Activated B cell treated with CpG ODN at 0.5 μM for 24 hours (primary cell): ENCODE results near the gene PRKAG2. TPM values are rescaled to one million over a fixed set of nuclear protein-coding genes. Genes with fewer than 3 reads are reported as not detected.

Experiments used
- ATAC-seq: fragments of 200-7000 bp; cut with Tn5 transposase; one replicate; pipeline ENCODE4 v1.10.0; 2021; ENCODE audit warnings: low read depth, mild to moderate bottlenecking, moderate library complexity
- CTCF ChIA-PET: fragments of 350-600 bp; sonication (Branson Sonifier 250); formaldehyde crosslinking; loops from one replicate; lab custom pipeline; 2021; ENCODE audit warnings: antibody characterized with exemption; lab: Charles Lee
- POLR2A ChIA-PET: fragments of 350-600 bp; sonication (Branson Sonifier 250); formaldehyde crosslinking; loops from one replicate; lab custom pipeline; 2021; ENCODE audit warnings: antibody characterized with exemption; lab: Charles Lee
- DNase-seq: peaks from one replicate; pipeline ENCODE4 v3.0.0; 2022
- H3K27ac Mint-ChIP-seq: one replicate; pipeline ENCODE4 v1.8.0; 2020; ENCODE audit warnings: mixed read lengths
- H3K27me3 Mint-ChIP-seq: one replicate; pipeline ENCODE4 v1.8.0; 2021; ENCODE audit warnings: mixed read lengths
- H3K36me3 Mint-ChIP-seq: one replicate; pipeline ENCODE4 v1.8.0; 2021; ENCODE audit warnings: low read depth, mixed read lengths
- H3K4me1 Mint-ChIP-seq: one replicate; pipeline ENCODE4 v1.8.0; 2021; ENCODE audit warnings: mixed read lengths
- H3K4me3 Mint-ChIP-seq: one replicate; pipeline ENCODE4 v1.8.0; 2020; ENCODE audit warnings: mild to moderate bottlenecking, mixed read lengths
- H3K9me3 Mint-ChIP-seq: one replicate; pipeline ENCODE4 v1.8.0; 2020; ENCODE audit warnings: mixed read lengths
- CTCF ChIP-seq: fragments of 200-600 bp; IDR thresholded peaks from one replicate; pipeline ENCODE4 v1.8.0; 2022; ENCODE audit warnings: antibody characterized with exemption, mild to moderate bottlenecking
- intact Hi-C: fragments of 100-400 bp; cut with micrococcal nuclease; formaldehyde crosslinking; loops from one replicate; pipeline ENCODE4 v1.15.1; 2024
- total RNA-seq: library from RNA; stranded (reverse); gene quantifications from 2 replicates; pipeline ENCODE4 v1.2.3, GENCODE V29; 2022

Gene PRKAG2
- total RNA-seq, 1 donor from 2014 or later: 19.7 TPM

- ATAC-seq: no peak
- H3K9me3 Mint-ChIP-seq: no peaks in the 10 kb centered on the region
- H3K36me3 Mint-ChIP-seq: peaks cover 20% of the 10 kb centered on the region
- no peaks in the 10 kb centered on the region for H3K27me3 Mint-ChIP-seq
- no peak for DNase-seq
- ChIA-PET POLR2A (no interaction called here), CTCF (no interaction called here)
- TF ChIP-seq CTCF: no peak
- no peak overlapping the region for H3K27ac Mint-ChIP-seq
- H3K4me3 Mint-ChIP-seq: no peak overlapping the region
- intact Hi-C loops: no loop called here
- peaks cover 2% of the 10 kb centered on the region for H3K4me1 Mint-ChIP-seq
Observed at GRCh38 chr7:151611041-151611440, 265.9 kb downstream of the PRKAG2 start.

- no peak for TF ChIP-seq CTCF
- Mint-ChIP-seq H3K27me3 (no peaks in the 10 kb centered on the region), H3K27ac (no peak overlapping the region), H3K4me3 (no peak overlapping the region), H3K9me3 (no peaks in the 10 kb centered on the region), H3K36me3 (peaks cover 27% of the 10 kb centered on the region), H3K4me1 (no peaks in the 10 kb centered on the region)
- DNase-seq (no peak), ATAC-seq (no peak)
- intact Hi-C loops: no loop called here
- CTCF ChIA-PET: no interaction called here
- POLR2A ChIA-PET: no interaction called here
Observed at GRCh38 chr7:151608031-151608551, 268.8 kb downstream of the PRKAG2 start.

GRCh38 chr7:151607464-151607867 is 269.4 kb downstream of the PRKAG2 start:
- DNase-seq (no peak), ATAC-seq (no peak)
- Mint-ChIP-seq H3K9me3 (no peaks in the 10 kb centered on the region), H3K4me3 (no peak overlapping the region), H3K36me3 (peaks cover 31% of the 10 kb centered on the region), H3K4me1 (no peaks in the 10 kb centered on the region), H3K27me3 (no peaks in the 10 kb centered on the region), H3K27ac (no peak overlapping the region)
- POLR2A ChIA-PET: no interaction called here
- intact Hi-C loops: no loop called here
- no peak for TF ChIP-seq CTCF
- CTCF ChIA-PET: no interaction called here

- ChIA-PET POLR2A (no interaction called here), CTCF (no interaction called here)
- ATAC-seq (no peak), DNase-seq (no peak)
- TF ChIP-seq CTCF: no peak
- intact Hi-C loops: no loop called here
- Mint-ChIP-seq H3K4me1 (no peaks in the 10 kb centered on the region), H3K36me3 (peaks cover 18% of the 10 kb centered on the region), H3K27me3 (no peaks in the 10 kb centered on the region), H3K27ac (no peak overlapping the region), H3K4me3 (no peak overlapping the region), H3K9me3 (no peaks in the 10 kb centered on the region)
Observed at GRCh38 chr7:151603951-151604350, 273.0 kb downstream of the PRKAG2 start.

GRCh38 chr7:151601521-151602305 is 275.2 kb downstream of the PRKAG2 start:
- CTCF ChIA-PET: no interaction called here
- Mint-ChIP-seq H3K9me3 (no peaks in the 10 kb centered on the region), H3K36me3 (peaks cover 20% of the 10 kb centered on the region), H3K27me3 (no peaks in the 10 kb centered on the region), H3K4me3 (no peak overlapping the region), H3K4me1 (peaks cover 1% of the 10 kb centered on the region), H3K27ac (no peak overlapping the region)
- ATAC-seq (no peak), DNase-seq (no peak)
- TF ChIP-seq CTCF: no peak
- intact Hi-C loops: no loop called here
- POLR2A ChIA-PET: no interaction called here
